H1 (cell line): ENCODE results near the gene CHI3L1. TPM values are rescaled to one million over a fixed set of nuclear protein-coding genes. Genes with fewer than 3 reads are reported as not detected.

Experiments
- ATF2 ChIP-seq: IDR thresholded peaks from 2 replicates; pipeline ENCODE4 v1.6.1; 2012; ENCODE audit warnings: low read length, inconsistent platforms
- BRCA1 ChIP-seq: IDR thresholded peaks from 2 replicates; pipeline ENCODE4 v1.6.1; 2012; ENCODE audit warnings: low read depth, low read length, improper control_type of control experiment
- CTCF ChIP-seq, 3 experiments: IDR thresholded peaks; 1 replicate in 2 of 3; 2 replicates in 1 of 3; pipeline versions ENCODE4 v1.5.1 to v1.6.1; 2011; ENCODE audit warnings: low read length in 3 of 3, mild to moderate bottlenecking in 3 of 3, inconsistent platforms in 2 of 3, low read depth in 1 of 3, moderate library complexity in 1 of 3; ENCODE audit not compliant: insufficient read depth in 1 of 3; ENCODE audit errors: control extremely low read depth in 1 of 3
- KDM4A ChIP-seq: IDR thresholded peaks from one replicate; pipeline ENCODE4 v1.7.1; 2012; ENCODE audit warnings: low read depth, mild to moderate bottlenecking, moderate library complexity, low read length, inconsistent platforms; ENCODE audit not compliant: severe bottlenecking
- POU5F1 ChIP-seq: IDR thresholded peaks from 2 replicates; pipeline ENCODE4 v1.6.1; 2011; ENCODE audit warnings: low read depth, mild to moderate bottlenecking, low read length, moderate library complexity
- RAD21 ChIP-seq, 2 experiments: IDR thresholded peaks in 1 of 2; conservative IDR thresholded peaks in 1 of 2; 2 replicates each; pipeline ENCODE4 v1.6.1; 2011; ENCODE audit warnings: low read depth in 2 of 2, low read length in 2 of 2, improper control_type of control experiment in 1 of 2, inconsistent platforms in 1 of 2, mild to moderate bottlenecking in 1 of 2, moderate library complexity in 1 of 2
- RNF2 ChIP-seq: fragments of 200-900, 300-1000 bp; sonication (generic); IDR thresholded peaks from 2 replicates; pipeline ENCODE4 v1.7.1; 2016; ENCODE audit warnings: borderline replicate concordance, low read depth, mild to moderate bottlenecking, antibody characterized with exemption, low read length; ENCODE audit not compliant: poor library complexity, severe bottlenecking; ENCODE audit errors: missing control alignments
- polyA plus RNA-seq, 7 experiments: library from polyadenylated mRNA; depleted of rRNA in 3 of 7; stranded (reverse) in 5 of 7; unstranded in 2 of 7; fragments of >200 nt in 5 of 7; fragments of 200-250 nt in 2 of 7; gene quantifications; 1 replicate in 5 of 7; 2 replicates in 1 of 7; 4 replicates in 1 of 7; pipeline versions ENCODE4 v1.2.1 to v1.2.3, GENCODE V29; 2011 to 2013; ENCODE audit warnings: missing spikeins in 2 of 7, mixed read lengths in 2 of 7
- total RNA-seq: library from RNA; stranded (reverse); fragmentation: NEBNext Ultra II Directional; extraction: Animal tissue kit (Norgen Biotek cat#: 25700); gene quantifications from 2 replicates; pipeline ENCODE4 v1.2.1, GENCODE V29; 2021

The CHI3L1 gene
- total and polyA plus RNA-seq, 2 of the 8 experiments (the other 6 are each of a cell fraction or from before 2014, with no cell fraction given): 1.0 TPM; not detected in 1

DNA sequence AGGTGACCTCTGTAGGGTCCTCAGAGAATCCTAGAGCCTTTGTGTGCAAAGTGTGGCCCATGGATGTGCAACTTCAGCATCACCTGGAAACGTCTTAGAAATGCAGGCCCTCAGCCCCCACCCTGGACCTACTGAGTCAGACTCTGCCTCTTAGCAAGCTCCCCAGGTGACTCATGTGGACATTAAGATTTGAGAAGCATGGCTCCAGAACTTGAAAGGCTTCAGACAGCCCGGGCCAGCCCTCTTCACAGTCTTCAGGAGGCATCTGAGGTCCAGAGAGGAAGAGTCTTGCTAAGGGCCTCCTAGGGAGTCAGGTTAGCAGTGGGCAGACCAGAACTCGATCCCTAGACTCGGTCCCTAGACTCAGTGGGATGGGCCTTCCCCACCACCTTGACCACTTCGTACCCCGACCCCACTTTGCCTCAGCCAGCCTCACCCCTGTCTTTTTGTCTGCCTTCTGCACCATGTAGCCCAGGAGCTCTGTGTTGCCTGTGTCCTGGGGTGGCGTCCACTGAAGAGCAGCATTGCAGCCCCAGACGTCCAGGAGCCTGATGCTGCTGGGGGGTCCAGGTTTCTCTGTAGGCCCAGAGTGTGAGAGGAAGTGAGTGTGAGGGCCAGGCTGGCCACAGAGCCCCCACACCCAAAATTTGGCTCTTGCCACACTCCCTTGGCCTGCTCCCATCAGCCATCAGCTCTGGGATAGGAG, 15.7 kb downstream of the CHI3L1 start (continued):
- no peak for TF ChIP-seq CTCF (IDR thresholded peaks at IDR 0.05; ENCODE audit: control extremely low read depth in 1 of 3, insufficient read depth in 1 of 3, low read depth in 1 of 3, low read length in 3 of 3)
- no peak for TF ChIP-seq RAD21 (IDR thresholded peaks at IDR 0.05 in 1 of 2, conservative IDR thresholded peaks at IDR 0.05 in 1 of 2; ENCODE audit: low read depth in 2 of 2, low read length in 2 of 2)
- TF ChIP-seq ATF2: no peak
- TF ChIP-seq BRCA1: no peak
- TF ChIP-seq POU5F1: no peak
- TF ChIP-seq RNF2: no peak
- no peak for TF ChIP-seq KDM4A
